Measurements from ENCODE around the gene PDE4A. TPM values are rescaled to one million over a fixed set of nuclear protein-coding genes. Genes with fewer than 3 reads are reported as not detected.

PDE4A gene
- total RNA-seq, 4 donors from 2014 or later = 0.87 to 7.1 (median 2.3) TPM

DNA sequence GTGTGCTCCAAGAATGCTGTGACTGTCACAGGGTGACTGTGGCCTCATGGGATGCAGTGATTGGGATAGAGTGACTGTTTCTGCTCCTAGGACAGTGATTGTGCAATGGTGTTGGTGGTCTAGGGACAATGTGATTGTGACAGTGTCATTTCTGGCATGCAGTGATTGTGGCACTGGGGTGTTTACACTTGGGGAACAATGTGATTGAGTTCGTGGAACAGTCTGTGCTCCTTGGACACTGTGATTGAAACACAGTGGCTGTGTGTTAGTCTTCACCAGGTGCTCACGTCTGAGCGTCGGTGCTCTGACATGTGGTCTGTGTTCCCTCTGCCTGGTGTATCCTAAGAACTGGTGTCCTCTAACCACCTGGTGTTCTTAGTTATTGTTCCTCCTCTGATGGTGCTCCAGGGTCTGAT, 1.7 kb downstream of the PDE4A start:
- no peak for DNase-seq
- peaks cover 41 to 66% (median 44%) of the 10 kb centered on the region in 3 donors for H3K4me1 ChIP-seq
- H3K9me3 ChIP-seq = no peaks in the 10 kb centered on the region
- peaks cover 22 to 97% (median 40%) of the 10 kb centered on the region in 4 donors for H3K27me3 ChIP-seq
- no peak for TF ChIP-seq POLR2A (IDR thresholded peaks at IDR 0.05)
- TF ChIP-seq, protein P1, sequence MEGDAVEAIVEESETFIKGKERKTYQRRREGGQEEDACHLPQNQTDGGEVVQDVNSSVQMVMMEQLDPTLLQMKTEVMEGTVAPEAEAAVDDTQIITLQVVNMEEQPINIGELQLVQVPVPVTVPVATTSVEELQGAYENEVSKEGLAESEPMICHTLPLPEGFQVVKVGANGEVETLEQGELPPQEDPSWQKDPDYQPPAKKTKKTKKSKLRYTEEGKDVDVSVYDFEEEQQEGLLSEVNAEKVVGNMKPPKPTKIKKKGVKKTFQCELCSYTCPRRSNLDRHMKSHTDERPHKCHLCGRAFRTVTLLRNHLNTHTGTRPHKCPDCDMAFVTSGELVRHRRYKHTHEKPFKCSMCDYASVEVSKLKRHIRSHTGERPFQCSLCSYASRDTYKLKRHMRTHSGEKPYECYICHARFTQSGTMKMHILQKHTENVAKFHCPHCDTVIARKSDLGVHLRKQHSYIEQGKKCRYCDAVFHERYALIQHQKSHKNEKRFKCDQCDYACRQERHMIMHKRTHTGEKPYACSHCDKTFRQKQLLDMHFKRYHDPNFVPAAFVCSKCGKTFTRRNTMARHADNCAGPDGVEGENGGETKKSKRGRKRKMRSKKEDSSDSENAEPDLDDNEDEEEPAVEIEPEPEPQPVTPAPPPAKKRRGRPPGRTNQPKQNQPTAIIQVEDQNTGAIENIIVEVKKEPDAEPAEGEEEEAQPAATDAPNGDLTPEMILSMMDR (IDR thresholded peaks at IDR 0.05) = no peak
- WGBS, 2 donors = 18 to 53% methylated on average over 4 of the region's 4 CpGs
- no peaks in the 10 kb centered on the region for H3K36me3 ChIP-seq
- H3K27ac ChIP-seq = no peak overlapping the region
- intact Hi-C loops (cut with DNase I) = no loop called here
- H3K4me3 ChIP-seq = no peak overlapping the region

DNA sequence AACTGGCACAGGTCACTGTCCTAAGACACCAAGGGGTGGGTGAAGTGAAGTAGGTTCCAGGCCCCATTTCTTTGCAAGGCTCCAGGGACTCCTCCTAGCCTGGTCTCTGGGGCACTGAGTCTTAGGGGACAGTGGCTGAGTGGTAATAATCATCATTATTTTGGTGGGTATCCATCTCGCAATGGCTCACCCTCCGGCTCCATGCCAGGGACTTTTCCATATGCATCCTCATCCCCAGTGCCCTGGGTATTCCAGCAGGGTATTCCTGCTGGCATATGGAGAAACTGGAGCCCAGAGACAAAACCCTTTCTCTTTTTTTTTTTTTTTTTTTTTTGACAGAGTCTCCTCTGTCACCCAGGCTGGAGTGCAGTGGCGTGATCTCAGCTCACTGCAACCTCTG, 2.5 kb downstream of the PDE4A start:
- Histone ChIP-seq H3K4me1 (peaks cover 36 to 58% (median 40%) of the 10 kb centered on the region in 3 donors), H3K9me3 (no peaks in the 10 kb centered on the region), H3K27ac (no peak overlapping the region), H3K4me3 (no peak overlapping the region), H3K36me3 (no peaks in the 10 kb centered on the region), H3K27me3 (peaks cover 22 to 89% (median 37%) of the 10 kb centered on the region in 4 donors)
- 34 to 37% methylated on average over 3 of the region's 3 CpGs for WGBS, 2 donors
- intact Hi-C loops (cut with DNase I) = no loop called here
- DNase-seq = no peak
- no peak for TF ChIP-seq POLR2A (IDR thresholded peaks at IDR 0.05)
- TF ChIP-seq, protein P1 (IDR thresholded peaks at IDR 0.05) = no peak

DNA sequence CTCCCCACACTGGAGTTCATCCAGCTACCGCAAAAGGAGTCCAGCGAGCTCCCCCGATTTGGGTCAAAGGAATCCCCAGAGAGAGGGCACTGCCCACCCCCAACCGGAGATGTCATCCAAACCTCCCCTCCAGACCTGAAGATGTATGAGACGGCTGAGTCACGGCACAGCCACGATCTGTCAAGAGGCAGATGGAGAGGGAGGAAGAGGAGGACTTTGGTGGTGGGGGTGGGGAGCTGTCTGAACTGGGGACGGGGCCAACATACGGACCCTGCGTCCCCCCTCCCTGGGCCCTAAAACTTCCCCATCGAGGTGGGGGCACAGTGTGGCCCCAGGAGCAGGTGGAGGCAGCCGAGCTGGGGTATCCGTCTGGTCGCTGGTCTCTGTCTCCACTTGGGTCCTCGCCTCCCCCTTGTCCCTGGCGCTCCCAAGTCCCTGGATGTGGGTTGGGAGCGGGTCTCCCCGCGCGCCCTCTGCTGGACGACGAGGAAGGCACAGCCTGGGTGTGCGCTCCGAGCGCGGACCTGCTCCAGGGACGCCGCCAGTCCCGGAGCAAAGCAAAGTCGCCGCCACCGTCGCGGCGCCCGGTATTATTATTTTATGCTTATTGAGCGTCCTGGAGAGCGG, 3.8 kb downstream of the PDE4A start:
- no peaks in the 10 kb centered on the region for H3K36me3 ChIP-seq
- peaks cover 20 to 82% (median 28%) of the 10 kb centered on the region in 4 donors for H3K27me3 ChIP-seq
- no peak for DNase-seq
- H3K4me1 ChIP-seq = peaks cover 24 to 45% (median 28%) of the 10 kb centered on the region in 3 donors
- TF ChIP-seq POLR2A (IDR thresholded peaks at IDR 0.05) = no peak
- TF ChIP-seq, protein P1 (IDR thresholded peaks at IDR 0.05) = peak; percentile 83 to 94 (median 89)
- no peaks in the 10 kb centered on the region for H3K9me3 ChIP-seq
- peak overlapping the region in 3 of 4 donors; percentile 7 to 57 (median 33) for H3K27ac ChIP-seq
- H3K4me3 ChIP-seq = peak overlapping the region; percentile 19 to 66 (median 32)
- intact Hi-C loops (cut with DNase I) = no loop called here
- 0 to 3% methylated on average over 4 to 16 of the region's 38 CpGs for WGBS, 2 donors

DNA sequence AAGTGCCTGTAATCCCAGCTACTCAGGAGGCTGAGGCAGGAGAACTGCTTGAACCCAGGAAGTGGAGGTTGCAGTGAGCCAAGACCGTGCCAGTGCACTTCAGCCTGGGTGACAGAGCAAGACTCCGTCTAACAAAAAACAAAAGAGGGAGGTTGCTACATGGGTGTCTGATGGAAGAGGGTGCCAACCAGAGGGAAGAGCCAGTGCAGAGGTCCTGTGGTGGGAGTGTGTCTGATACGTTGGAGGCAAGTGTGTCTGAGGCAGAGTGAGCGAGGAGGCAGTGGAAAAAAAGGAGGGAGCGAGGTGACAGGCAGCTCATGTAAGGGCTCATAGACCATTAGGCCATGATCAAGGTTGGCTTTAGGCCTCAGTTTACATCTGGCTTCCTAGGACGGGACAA, 6.8 kb downstream of the PDE4A start:
- no peak overlapping the region for H3K4me3 ChIP-seq
- H3K27me3 ChIP-seq = peaks cover 0 to 82% (median 12%) of the 10 kb centered on the region in 4 donors
- no peak for TF ChIP-seq POLR2A (IDR thresholded peaks at IDR 0.05)
- TF ChIP-seq, protein P1 (IDR thresholded peaks at IDR 0.05) = no peak
- intact Hi-C loops (cut with DNase I) = no loop called here
- 72 to 83% methylated on average over 6 of the region's 6 CpGs for WGBS, 2 donors
- peaks cover 13 to 42% (median 17%) of the 10 kb centered on the region in 3 donors for H3K4me1 ChIP-seq
- no peak for DNase-seq
- H3K36me3 ChIP-seq = no peaks in the 10 kb centered on the region
- no peaks in the 10 kb centered on the region for H3K9me3 ChIP-seq
- no peak overlapping the region for H3K27ac ChIP-seq

DNA sequence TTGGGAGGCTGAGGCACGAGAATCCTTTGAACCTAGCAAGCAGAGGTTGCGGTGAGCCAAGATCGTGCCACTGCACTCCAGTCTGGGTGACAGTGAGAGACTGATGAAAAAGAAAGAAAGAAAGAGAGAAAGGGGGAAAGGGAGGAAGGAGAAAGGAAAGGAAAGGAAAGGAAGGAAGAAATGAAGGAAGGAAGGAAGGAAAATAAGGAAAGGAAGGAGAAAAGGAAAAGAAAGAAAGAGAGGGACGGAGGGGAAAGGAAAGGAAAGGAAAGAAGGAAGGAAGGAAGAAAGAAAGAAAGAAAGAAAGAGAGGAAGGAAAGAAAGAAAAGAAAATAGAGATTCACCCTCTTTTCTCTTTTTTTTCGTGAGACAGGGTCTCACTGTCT, 8.7 kb downstream of the PDE4A start:
- no peak for DNase-seq
- H3K36me3 ChIP-seq = no peaks in the 10 kb centered on the region
- TF ChIP-seq, protein P1 (IDR thresholded peaks at IDR 0.05) = no peak
- TF ChIP-seq POLR2A (IDR thresholded peaks at IDR 0.05) = no peak
- WGBS, 2 donors = 49 to 66% methylated on average over 5 of the region's 5 CpGs
- H3K9me3 ChIP-seq = no peaks in the 10 kb centered on the region
- H3K27me3 ChIP-seq = peaks cover 0 to 71% (median 7%) of the 10 kb centered on the region in 4 donors
- intact Hi-C loops (cut with DNase I) = no loop called here
- peaks cover 19 to 47% (median 24%) of the 10 kb centered on the region in 3 donors for H3K4me1 ChIP-seq
- peak overlapping the region in 2 of 4 donors; percentile 22 to 30 for H3K27ac ChIP-seq
- H3K4me3 ChIP-seq = no peak overlapping the region
